Endothelial cell of umbilical vein (primary cell): ENCODE results near the gene EDAR. TPM values are rescaled to one million over a fixed set of nuclear protein-coding genes. Genes with fewer than 3 reads are reported as not detected.

ENCODE experiments used
- BruUV-seq: library from RNA; stranded (reverse); fragments of 400-500 nt; replicated peaks from 2 replicates; lab custom pipeline; 2021; lab: Mats Ljungman, UMichigan
- CTCF ChIA-PET: fragments of 300-600, 350-600 bp; sonication (Branson Sonifier 250); formaldehyde crosslinking; loops from one replicate; lab custom pipeline; 2021; ENCODE audit warnings: antibody characterized with exemption, inconsistent platforms; lab: Charles Lee
- POLR2A ChIA-PET: fragments of 300-600, 350-600 bp; sonication (Branson Sonifier 250); formaldehyde crosslinking; loops from one replicate; lab custom pipeline; 2021; ENCODE audit warnings: antibody characterized with exemption, inconsistent platforms; lab: Charles Lee
- DNase-seq: peaks from one replicate; pipeline ENCODE4 v3.0.0-alpha.2; 2011; ENCODE audit warnings: low read depth, low spot score
- FAIRE-seq: peaks from 2 replicates; lab custom pipeline; 2011; peaks lifted over from hg19 to GRCh38; lab: Jason Lieb, UNC
- H2AFZ ChIP-seq: 2 replicates; pipeline ENCODE4 v1.6.0; 2012; ENCODE audit warnings: low read depth, low read length, control low read depth, inconsistent platforms
- H3K27ac ChIP-seq: 2 replicates; pipeline ENCODE4 v1.5.1; 2011; ENCODE audit warnings: low read depth, mild to moderate bottlenecking, control low read depth, low read length, moderate library complexity; ENCODE audit not compliant: insufficient read depth
- H3K27me3 ChIP-seq, 2 experiments: 2 replicates each; pipeline versions ENCODE4 v1.6.0 to v1.6.1; 2011; ENCODE audit warnings: low read length in 2 of 2, mixed read lengths in 1 of 2; ENCODE audit not compliant: control insufficient read depth in 2 of 2, insufficient read depth in 2 of 2
- H3K36me3 ChIP-seq, 2 experiments: 2 replicates in 1 of 2; 3 replicates in 1 of 2; pipeline ENCODE4 v1.5.1; 2011; ENCODE audit warnings: low read length in 2 of 2, mild to moderate bottlenecking in 1 of 2, moderate library complexity in 1 of 2; ENCODE audit not compliant: control insufficient read depth in 2 of 2, insufficient read depth in 2 of 2; ENCODE audit errors: extremely low read depth in 1 of 2
- H3K4me1 ChIP-seq: 3 replicates; pipeline ENCODE4 v1.5.1; 2011; ENCODE audit warnings: mild to moderate bottlenecking, low read length; ENCODE audit not compliant: control insufficient read depth, insufficient read depth; ENCODE audit errors: extremely low read depth
- H3K4me2 ChIP-seq: 2 replicates; pipeline ENCODE4 v1.6.1; 2011; ENCODE audit warnings: low read length, control low read depth, mixed read lengths; ENCODE audit not compliant: insufficient read depth
- H3K4me3 ChIP-seq, 3 experiments: fragments of 200-600 bp in 1 of 3; sonication (generic), shearing (Covaris generic) in 1 of 3; replicated peaks in 1 of 3; 2 replicates each; pipeline ENCODE4 v1.5.1; 2011 to 2016; ENCODE audit warnings: control low read depth in 3 of 3, low read length in 3 of 3, mild to moderate bottlenecking in 2 of 3, inconsistent platforms in 1 of 3, low read depth in 1 of 3, moderate library complexity in 1 of 3; ENCODE audit not compliant: insufficient read depth in 1 of 3
- H3K79me2 ChIP-seq: 2 replicates; pipeline ENCODE4 v1.6.0; 2012; ENCODE audit warnings: low read length, inconsistent platforms; ENCODE audit not compliant: control insufficient read depth, insufficient read depth
- H3K9ac ChIP-seq: replicated peaks from 2 replicates; pipeline ENCODE3; 2011; ENCODE audit warnings: low read length, control low read depth; ENCODE audit not compliant: insufficient read depth; ENCODE audit errors: extremely low read depth
- H3K9me1 ChIP-seq: replicated peaks from 3 replicates; pipeline ENCODE4 v1.6.0; 2011; ENCODE audit warnings: mild to moderate bottlenecking, low read length; ENCODE audit not compliant: control insufficient read depth, insufficient read depth; ENCODE audit errors: extremely low read depth
- H3K9me3 ChIP-seq: replicated peaks from 2 replicates; pipeline ENCODE4 v1.5.1; 2012; ENCODE audit warnings: low read length, inconsistent platforms; ENCODE audit not compliant: control insufficient read depth, insufficient read depth
- H4K20me1 ChIP-seq: replicated peaks from 2 replicates; pipeline ENCODE3; 2011; ENCODE audit warnings: mild to moderate bottlenecking, low read length; ENCODE audit not compliant: control insufficient read depth, insufficient read depth; ENCODE audit errors: extremely low read depth
- CTCF ChIP-seq, 2 donors: IDR thresholded peaks; 1 replicate in 1 of 2; 2 replicates in 1 of 2; pipeline ENCODE4 v1.5.1; 2011; ENCODE audit warnings: low read length in 2 of 2, mild to moderate bottlenecking in 2 of 2, moderate library complexity in 2 of 2, control low read depth in 1 of 2, inconsistent platforms in 1 of 2, low read depth in 1 of 2; ENCODE audit not compliant: insufficient read depth in 1 of 2; ENCODE audit errors: extremely low read depth in 1 of 2
- EZH2 ChIP-seq: IDR thresholded peaks from 2 replicates; pipeline ENCODE4 v1.6.1; 2012; ENCODE audit warnings: borderline replicate concordance, low read depth, mild to moderate bottlenecking, moderate library complexity, low read length, inconsistent platforms; ENCODE audit not compliant: severe bottlenecking
- FOS ChIP-seq: IDR thresholded peaks from 2 replicates; pipeline ENCODE4 v1.6.1; 2011; ENCODE audit warnings: mild to moderate bottlenecking, low read length, moderate library complexity, borderline replicate concordance; ENCODE audit not compliant: insufficient read depth
- GATA2 ChIP-seq: IDR thresholded peaks from 2 replicates; pipeline ENCODE4 v1.7.0; 2011; ENCODE audit warnings: low read depth, mild to moderate bottlenecking, moderate library complexity, mixed read lengths, low read length; ENCODE audit not compliant: insufficient read length, insufficient read depth
- JUN ChIP-seq: IDR thresholded peaks from 2 replicates; pipeline ENCODE4 v1.6.1; 2011; ENCODE audit warnings: borderline replicate concordance, low read depth; ENCODE audit not compliant: insufficient read length, insufficient read depth
- MAX ChIP-seq: IDR thresholded peaks from 2 replicates; pipeline ENCODE4 v1.6.1; 2011; ENCODE audit not compliant: insufficient read depth, insufficient read length
- MYC ChIP-seq: IDR thresholded peaks from one replicate; pipeline ENCODE4 v1.6.1; 2011; ENCODE audit warnings: mild to moderate bottlenecking, low read depth, low read length
- POLR2A ChIP-seq: IDR thresholded peaks from 2 replicates; pipeline ENCODE4 v1.6.1; 2012; ENCODE audit warnings: low read depth, mild to moderate bottlenecking, control low read depth, low read length
- POLR2AphosphoS5 ChIP-seq: IDR thresholded peaks from 2 replicates; pipeline ENCODE4 v1.6.1; 2012; ENCODE audit warnings: low read depth, mild to moderate bottlenecking, control low read depth, low read length, moderate library complexity; ENCODE audit not compliant: insufficient read depth
- dilution Hi-C: fragments of 300-500 bp; cut with MboI; formaldehyde crosslinking; loops from one replicate; pipeline ENCODE4 v1.15.0; 2019; ENCODE audit warnings: low sequenced_read_pairs; ENCODE audit not compliant: extremely low pct_ligation_motif_present
- intact Hi-C: fragments of 100-400 bp; cut with micrococcal nuclease; formaldehyde crosslinking; loops from one replicate; pipeline ENCODE4 v1.10.0; 2022
- polyA plus RNA-seq, 4 experiments: library from polyadenylated mRNA; depleted of rRNA in 3 of 4; stranded (reverse) in 3 of 4; unstranded in 1 of 4; fragments of >200 nt; gene quantifications; 2 replicates each; pipeline versions ENCODE4 v1.2.1 to v1.2.3, GENCODE V29; 2011 to 2012; ENCODE audit warnings: missing spikeins in 1 of 4
- small RNA-seq: library from RNA; depleted of rRNA; stranded (forward); fragments of <200 nt; gene quantifications from one replicate; pipeline ENCODE3, GENCODE V24; 2012; ENCODE audit warnings: low replicate concordance, low read depth; ENCODE audit not compliant: insufficient read depth, insufficient read length
- total RNA-seq: library from RNA; stranded (reverse); gene quantifications from 2 replicates; pipeline ENCODE4 v1.2.3, GENCODE V29; 2021

EDAR gene
- total and polyA plus RNA-seq, 2 donors (not counting 3 experiments of a cell fraction or from before 2014, with no cell fraction given), result not detected

- Histone ChIP-seq H3K9ac (no peak overlapping the region), H3K9me1 (no peaks in the 10 kb centered on the region), H3K4me3 (no peak overlapping the region), H3K27ac (no peak overlapping the region), H3K4me2 (no peak overlapping the region), H2AFZ (no peak overlapping the region), H3K27me3 (no peaks in the 10 kb centered on the region), H4K20me1 (no peaks in the 10 kb centered on the region), H3K79me2 (no peaks in the 10 kb centered on the region), H3K36me3 (no peaks in the 10 kb centered on the region), H3K4me1 (no peaks in the 10 kb centered on the region), H3K9me3 (no peaks in the 10 kb centered on the region)
- TF ChIP-seq CTCF (IDR thresholded peaks at IDR 0.05; ENCODE audit: extremely low read depth in 1 of 2, insufficient read depth in 1 of 2, low read depth in 1 of 2, low read length in 2 of 2), result no peak
- TF ChIP-seq POLR2A, result no peak
- no peak for TF ChIP-seq MYC
- TF ChIP-seq EZH2, result no peak
- TF ChIP-seq MAX, result no peak
- TF ChIP-seq GATA2, result no peak
- TF ChIP-seq FOS, result no peak
- TF ChIP-seq POLR2AphosphoS5, result no peak
- no peak for TF ChIP-seq JUN
- dilution Hi-C loops (no loop called here), intact Hi-C loops (no loop called here)
- CTCF ChIA-PET, result interaction anchor here (0.9 to 1.8 kb wide), 3 partner anchors 15 to 700 kb away, joined by 3 to 5 read pairs (median 3); no protein-coding TSS in a partner anchor
- no TSS peak for BruUV-seq
- DNase-seq (no peak), FAIRE-seq (no peak)
- POLR2A ChIA-PET, result no interaction called here
These were observed 143.1 kb downstream of the EDAR start for GRCh38 chr2:108845923-108846322.

Small RNA genes within 50 kb of the gene (small RNA-seq; reads per million reads assigned to genes)
- gene AC073415.1, result not detected

Other genes starting within 250 kb of the EDAR start
- 10.6 and 10.8 TPM in 2 replicates for gene CCDC138, start 202.4 kb downstream of the EDAR start, total RNA-seq
- gene CCDC138, start 202.4 kb downstream of the EDAR start, polyA plus RNA-seq, result 1.5 and 1.7 TPM in 2 replicates
- 9.4 and 14.7 TPM in 2 replicates for gene SH3RF3, start 140.0 kb upstream of the EDAR start, total RNA-seq
- 3.8 and 3.9 TPM in 2 replicates for gene SH3RF3, start 140.0 kb upstream of the EDAR start, polyA plus RNA-seq